Prostate gland (tissue), 2 donors: ENCODE data around the gene CDKN2A.

ENCODE experiments used
- CTCF ChIP-seq, 4 experiments: fragments of 200-600 bp in 2 of 4; fragments of 450-650 bp in 2 of 4; sonication (generic) in 2 of 4; IDR thresholded peaks; 1 replicate in 3 of 4; 2 replicates in 1 of 4; pipeline ENCODE4 v1.5.1; 2016 to 2019; ENCODE audit warnings: antibody characterized with exemption in 4 of 4, mild to moderate bottlenecking in 2 of 4, moderate library complexity in 2 of 4
- POLR2A ChIP-seq: fragments of 450-650 bp; IDR thresholded peaks from one replicate; pipeline ENCODE4 v1.6.1; 2016; ENCODE audit warnings: antibody characterized with exemption, mild to moderate bottlenecking

DNA sequence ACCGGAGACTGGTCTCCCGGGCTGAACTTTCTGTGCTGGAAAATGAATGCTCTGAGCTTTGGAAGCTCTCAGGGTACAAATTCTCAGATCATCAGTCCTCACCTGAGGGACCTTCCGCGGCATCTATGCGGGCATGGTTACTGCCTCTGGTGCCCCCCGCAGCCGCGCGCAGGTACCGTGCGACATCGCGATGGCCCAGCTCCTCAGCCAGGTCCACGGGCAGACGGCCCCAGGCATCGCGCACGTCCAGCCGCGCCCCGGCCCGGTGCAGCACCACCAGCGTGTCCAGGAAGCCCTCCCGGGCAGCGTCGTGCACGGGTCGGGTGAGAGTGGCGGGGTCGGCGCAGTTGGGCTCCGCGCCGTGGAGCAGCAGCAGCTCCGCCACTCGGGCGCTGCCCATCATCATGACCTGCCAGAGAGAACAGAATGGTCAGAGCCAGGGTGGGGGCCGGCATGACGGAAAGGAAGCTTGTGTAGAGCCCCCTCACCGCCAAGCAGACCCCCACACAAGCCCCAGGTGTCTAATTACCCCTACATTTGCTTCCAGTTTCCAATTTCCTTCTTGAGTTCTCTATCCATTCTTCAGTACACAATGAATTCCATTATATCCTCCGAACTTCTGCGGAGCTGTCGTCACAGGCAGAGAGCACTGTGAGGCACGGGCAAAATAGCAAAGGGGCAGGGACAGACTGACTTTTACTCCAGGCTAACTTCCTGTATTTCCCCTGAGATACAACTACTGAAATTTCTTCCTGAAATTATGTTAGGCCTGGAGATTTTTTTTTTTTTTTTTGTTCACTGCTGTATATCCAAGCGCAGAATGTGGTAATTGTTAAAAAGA is 23.2 kb downstream of the CDKN2A start:
- TF ChIP-seq CTCF (IDR thresholded peaks at IDR 0.05): no peak
- no peak for TF ChIP-seq POLR2A
